ENCODE data around the gene GPC3. TPM values are rescaled to one million over a fixed set of nuclear protein-coding genes. Genes with fewer than 3 reads are reported as not detected.

The GPC3 gene
- total and polyA plus RNA-seq, 5 donors from 2014 or later: 0.34 to 0.93 (median 0.44) TPM; not detected in 2

- Histone ChIP-seq H3K4me3 (ENCODE audit: low read depth, low read length) (no peak overlapping the region), H3K27ac (ENCODE audit: insufficient read depth, low read length, poor library complexity, severe bottlenecking) (no peak overlapping the region), H3K27me3 (ENCODE audit: control insufficient read depth, insufficient read depth, low read length) (no peaks in the 10 kb centered on the region), H3K9me3 (ENCODE audit: control insufficient read depth in 2 of 2, low read length in 2 of 2) (no peaks in the 10 kb centered on the region), H3K4me1 (ENCODE audit: control insufficient read depth, insufficient read depth, low read length, poor library complexity, severe bottlenecking) (no peaks in the 10 kb centered on the region), H3K36me3 (ENCODE audit: control insufficient read depth, insufficient read depth, low read length) (no peaks in the 10 kb centered on the region)
- DNase-seq: no peak
- no peak for ATAC-seq (ENCODE audit: low read depth in 2 of 2)
- Mint-ChIP-seq H3K27me3 (no peaks in the 10 kb centered on the region), H3K4me3 (no peak overlapping the region), H3K36me3 (no peaks in the 10 kb centered on the region), H3K27ac (no peak overlapping the region), H3K9me3 (no peaks in the 10 kb centered on the region), H3K4me1 (no peaks in the 10 kb centered on the region)
Measured at GRCh38 chrX:133677123-133678063, 308.0 kb downstream of the GPC3 start.

- Mint-ChIP-seq H3K36me3 (no peaks in the 10 kb centered on the region), H3K9me3 (peaks cover 0 to 2% (median 0%) of the 10 kb centered on the region in 7 donors), H3K27me3 (no peaks in the 10 kb centered on the region), H3K4me3 (no peak overlapping the region), H3K27ac (no peak overlapping the region), H3K4me1 (no peaks in the 10 kb centered on the region)
- H3K9me3 ChIP-seq (ENCODE audit: control insufficient read depth in 2 of 2, low read length in 2 of 2): no peaks in the 10 kb centered on the region
- no peaks in the 10 kb centered on the region for H3K27me3 ChIP-seq (ENCODE audit: control insufficient read depth, insufficient read depth, low read length)
- no peak for DNase-seq
- H3K27ac ChIP-seq (ENCODE audit: insufficient read depth, low read length, poor library complexity, severe bottlenecking): no peak overlapping the region
- no peak for ATAC-seq (ENCODE audit: low read depth in 2 of 2)
- H3K4me3 ChIP-seq (ENCODE audit: low read depth, low read length): no peak overlapping the region
- no peaks in the 10 kb centered on the region for H3K36me3 ChIP-seq (ENCODE audit: control insufficient read depth, insufficient read depth, low read length)
- H3K4me1 ChIP-seq (ENCODE audit: control insufficient read depth, insufficient read depth, low read length, poor library complexity, severe bottlenecking): no peaks in the 10 kb centered on the region
Measured at GRCh38 chrX:133676344-133677122, 308.9 kb downstream of the GPC3 start.

GRCh38 chrX:133674726-133675470 is 310.5 kb downstream of the GPC3 start:
- ATAC-seq (ENCODE audit: low read depth in 2 of 2): no peak
- peak overlapping the region in 1 of 4 donors; percentile 27 for H3K4me3 Mint-ChIP-seq

GRCh38 chrX:133670383-133670782 is 315.0 kb downstream of the GPC3 start:
- H3K27me3 Mint-ChIP-seq: no peaks in the 10 kb centered on the region
- H3K36me3 Mint-ChIP-seq: no peaks in the 10 kb centered on the region
- H3K4me3 ChIP-seq (ENCODE audit: low read depth, low read length): no peak overlapping the region
- H3K4me3 Mint-ChIP-seq: no peak overlapping the region
- H3K27ac ChIP-seq (ENCODE audit: insufficient read depth, low read length, poor library complexity, severe bottlenecking): no peak overlapping the region
- no peak overlapping the region for H3K27ac Mint-ChIP-seq
- no peaks in the 10 kb centered on the region for H3K27me3 ChIP-seq (ENCODE audit: control insufficient read depth, insufficient read depth, low read length)
- no peaks in the 10 kb centered on the region for H3K36me3 ChIP-seq (ENCODE audit: control insufficient read depth, insufficient read depth, low read length)
- ATAC-seq (ENCODE audit: low read depth in 2 of 2) (no peak), DNase-seq (peak in 1 of 3 donors; percentile 22)
- no peaks in the 10 kb centered on the region for H3K9me3 ChIP-seq (ENCODE audit: control insufficient read depth in 2 of 2, low read length in 2 of 2)
- H3K9me3 Mint-ChIP-seq: peaks cover 0 to 2% (median 0%) of the 10 kb centered on the region in 7 donors
- no peaks in the 10 kb centered on the region for H3K4me1 ChIP-seq (ENCODE audit: control insufficient read depth, insufficient read depth, low read length, poor library complexity, severe bottlenecking)
- H3K4me1 Mint-ChIP-seq: no peaks in the 10 kb centered on the region

More at GRCh38 chrX:133674726-133675470, 310.5 kb downstream of the GPC3 start:
- Mint-ChIP-seq H3K27me3 (no peaks in the 10 kb centered on the region), H3K27ac (no peak overlapping the region), H3K36me3 (no peaks in the 10 kb centered on the region), H3K9me3 (peaks cover 0 to 2% (median 0%) of the 10 kb centered on the region in 7 donors), H3K4me1 (no peaks in the 10 kb centered on the region)
- Histone ChIP-seq H3K36me3 (ENCODE audit: control insufficient read depth, insufficient read depth, low read length) (no peaks in the 10 kb centered on the region), H3K9me3 (ENCODE audit: control insufficient read depth in 2 of 2, low read length in 2 of 2) (no peaks in the 10 kb centered on the region), H3K27ac (ENCODE audit: insufficient read depth, low read length, poor library complexity, severe bottlenecking) (no peak overlapping the region), H3K27me3 (ENCODE audit: control insufficient read depth, insufficient read depth, low read length) (no peaks in the 10 kb centered on the region), H3K4me1 (ENCODE audit: control insufficient read depth, insufficient read depth, low read length, poor library complexity, severe bottlenecking) (no peaks in the 10 kb centered on the region), H3K4me3 (ENCODE audit: low read depth, low read length) (no peak overlapping the region)
- DNase-seq: no peak

- H3K4me3 Mint-ChIP-seq: no peak overlapping the region
- H3K4me1 ChIP-seq (ENCODE audit: control insufficient read depth, insufficient read depth, low read length, poor library complexity, severe bottlenecking): no peaks in the 10 kb centered on the region
- no peak overlapping the region for H3K27ac Mint-ChIP-seq
- H3K9me3 Mint-ChIP-seq: peaks cover 0 to 2% (median 0%) of the 10 kb centered on the region in 7 donors
- ATAC-seq (ENCODE audit: low read depth in 2 of 2) (no peak), DNase-seq (no peak)
- no peaks in the 10 kb centered on the region for H3K27me3 ChIP-seq (ENCODE audit: control insufficient read depth, insufficient read depth, low read length)
- no peak overlapping the region for H3K27ac ChIP-seq (ENCODE audit: insufficient read depth, low read length, poor library complexity, severe bottlenecking)
- H3K4me3 ChIP-seq (ENCODE audit: low read depth, low read length): no peak overlapping the region
- H3K36me3 Mint-ChIP-seq: no peaks in the 10 kb centered on the region
- no peaks in the 10 kb centered on the region for H3K36me3 ChIP-seq (ENCODE audit: control insufficient read depth, insufficient read depth, low read length)
- H3K9me3 ChIP-seq (ENCODE audit: control insufficient read depth in 2 of 2, low read length in 2 of 2): no peaks in the 10 kb centered on the region
- no peaks in the 10 kb centered on the region for H3K27me3 Mint-ChIP-seq
- no peaks in the 10 kb centered on the region for H3K4me1 Mint-ChIP-seq
Measured at GRCh38 chrX:133669214-133669613, 316.2 kb downstream of the GPC3 start.

GRCh38 chrX:133668225-133668931 is 317.0 kb downstream of the GPC3 start:
- Histone ChIP-seq H3K36me3 (ENCODE audit: control insufficient read depth, insufficient read depth, low read length) (no peaks in the 10 kb centered on the region), H3K4me1 (ENCODE audit: control insufficient read depth, insufficient read depth, low read length, poor library complexity, severe bottlenecking) (no peaks in the 10 kb centered on the region), H3K27ac (ENCODE audit: insufficient read depth, low read length, poor library complexity, severe bottlenecking) (no peak overlapping the region), H3K9me3 (ENCODE audit: control insufficient read depth in 2 of 2, low read length in 2 of 2) (no peaks in the 10 kb centered on the region), H3K4me3 (ENCODE audit: low read depth, low read length) (no peak overlapping the region), H3K27me3 (ENCODE audit: control insufficient read depth, insufficient read depth, low read length) (no peaks in the 10 kb centered on the region)
- Mint-ChIP-seq H3K4me3 (no peak overlapping the region), H3K4me1 (no peaks in the 10 kb centered on the region), H3K9me3 (peaks cover 0 to 2% (median 0%) of the 10 kb centered on the region in 7 donors), H3K27ac (no peak overlapping the region), H3K27me3 (no peaks in the 10 kb centered on the region), H3K36me3 (no peaks in the 10 kb centered on the region)
- no peak for ATAC-seq (ENCODE audit: low read depth in 2 of 2)
- no peak for DNase-seq

- Histone ChIP-seq H3K27ac (ENCODE audit: insufficient read depth, low read length, poor library complexity, severe bottlenecking) (no peak overlapping the region), H3K4me3 (ENCODE audit: low read depth, low read length) (no peak overlapping the region), H3K27me3 (ENCODE audit: control insufficient read depth, insufficient read depth, low read length) (no peaks in the 10 kb centered on the region), H3K9me3 (ENCODE audit: control insufficient read depth in 2 of 2, low read length in 2 of 2) (no peaks in the 10 kb centered on the region), H3K36me3 (ENCODE audit: control insufficient read depth, insufficient read depth, low read length) (no peaks in the 10 kb centered on the region), H3K4me1 (ENCODE audit: control insufficient read depth, insufficient read depth, low read length, poor library complexity, severe bottlenecking) (no peaks in the 10 kb centered on the region)
- Mint-ChIP-seq H3K4me3 (no peak overlapping the region), H3K4me1 (no peaks in the 10 kb centered on the region), H3K9me3 (no peaks in the 10 kb centered on the region), H3K27me3 (no peaks in the 10 kb centered on the region), H3K27ac (no peak overlapping the region), H3K36me3 (no peaks in the 10 kb centered on the region)
- DNase-seq (no peak), ATAC-seq (ENCODE audit: low read depth in 2 of 2) (no peak)
Measured at GRCh38 chrX:133666256-133666655, 319.1 kb downstream of the GPC3 start.
